ENCODE results near the gene WNT2B.
"Not testable (repeated sequence)": the region's sequence is repeated elsewhere in the genome, so short reads cannot be mapped to it uniquely, and the experiment has no call there.

The WNT2B gene
- total RNA-seq = 0.10 to 1.5 (median 0.72) reads per million in 4 experiments

DNA sequence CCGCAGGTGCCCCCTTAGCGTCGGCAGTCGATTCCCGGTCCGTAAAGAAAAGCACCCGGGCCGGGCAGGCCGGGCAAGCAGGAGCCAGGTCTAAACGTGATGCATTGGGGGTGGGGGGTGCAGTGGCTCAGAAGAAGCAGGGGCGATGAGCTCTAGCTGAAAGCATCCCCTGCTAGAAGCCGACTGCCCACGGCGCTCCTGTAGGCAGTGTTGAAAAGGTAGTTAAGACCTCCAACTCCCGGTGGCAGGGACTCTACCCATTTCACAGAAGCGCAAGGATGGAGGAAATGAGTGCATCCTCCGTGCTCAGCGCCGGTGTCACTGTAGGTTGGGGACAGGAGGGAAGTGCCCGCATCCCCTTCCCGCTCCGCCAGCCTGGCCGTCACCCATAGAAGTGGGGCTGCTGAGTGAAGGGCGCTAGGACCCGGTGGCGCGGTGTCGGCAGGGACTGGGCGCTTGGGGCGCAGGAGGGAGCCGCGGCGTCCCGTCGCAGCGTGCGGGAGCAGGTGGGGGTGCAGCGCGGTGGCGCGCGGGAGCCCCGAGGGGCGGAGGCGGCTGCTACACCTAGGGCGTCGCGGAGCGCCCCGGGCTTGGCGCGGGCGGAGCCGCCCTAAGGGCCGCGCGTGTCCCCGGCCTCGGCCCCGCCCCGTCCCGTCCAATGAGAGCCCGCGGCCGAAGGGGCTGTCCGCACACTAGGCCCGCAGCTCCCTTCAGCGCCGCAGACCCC is at the start of gene WNT2B:
WNT2B (plus strand) TSS at position 688 of the 727 bp plus-strand sequence. CDS start 298 bp downstream, outside the sequence.
- DNase-seq = peak; percentile 4

- DNase-seq = no peak
These were observed 48.1 kb upstream of the WNT2B start for GRCh38 chr1:112460615-112461014.

DNA sequence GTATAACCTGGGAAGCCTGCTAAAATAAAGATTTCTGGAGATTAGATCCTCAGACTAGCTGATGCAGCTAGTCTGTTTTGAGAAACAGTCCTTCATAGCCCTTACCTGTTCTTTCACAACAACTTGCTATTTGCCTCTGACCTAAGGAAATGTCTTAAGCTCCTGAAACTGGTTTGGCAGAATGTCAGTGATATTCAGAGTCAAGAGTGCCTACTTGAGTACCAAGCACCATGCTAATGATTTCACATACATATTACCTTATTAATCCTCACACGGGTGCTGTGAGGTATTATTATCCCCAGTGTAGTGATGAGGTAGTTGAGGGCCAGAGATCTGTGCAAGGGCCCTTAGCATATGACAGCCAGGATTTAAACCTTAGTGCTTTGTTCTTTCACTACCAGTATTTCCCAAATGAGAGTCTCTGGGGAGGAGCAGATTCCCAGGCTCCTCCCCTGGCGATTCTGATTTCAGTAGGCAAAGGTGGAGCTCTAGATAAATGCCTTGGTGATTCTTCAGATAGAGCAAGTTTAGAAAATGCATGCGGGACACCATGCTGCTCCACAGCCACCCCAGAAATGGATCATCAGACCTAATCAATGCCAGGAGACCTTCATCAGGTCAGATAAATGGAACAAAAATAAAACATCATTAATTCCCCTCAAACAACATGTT is 47.4 kb upstream of the WNT2B start:
- no peak for DNase-seq

DNA sequence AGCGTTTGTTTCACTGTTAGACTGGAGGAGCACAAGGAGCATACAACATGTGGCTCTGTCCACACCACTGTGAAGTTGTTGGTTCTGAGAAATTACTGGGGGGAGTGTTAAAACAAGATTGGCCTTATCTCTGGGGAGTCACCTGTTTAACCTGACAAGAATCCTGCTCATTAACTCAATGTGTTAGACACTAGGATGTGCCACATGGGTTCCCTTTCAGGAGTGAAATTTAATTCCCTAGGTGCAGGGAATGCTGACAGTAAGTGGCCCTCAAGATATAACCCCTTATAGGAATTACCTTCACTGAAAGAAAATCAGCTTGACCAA is 45.8 kb upstream of the WNT2B start:
- DNase-seq = no peak

GRCh38 chr1:112464501-112464900 is 44.3 kb upstream of the WNT2B start:
- DNase-seq = no peak

DNA sequence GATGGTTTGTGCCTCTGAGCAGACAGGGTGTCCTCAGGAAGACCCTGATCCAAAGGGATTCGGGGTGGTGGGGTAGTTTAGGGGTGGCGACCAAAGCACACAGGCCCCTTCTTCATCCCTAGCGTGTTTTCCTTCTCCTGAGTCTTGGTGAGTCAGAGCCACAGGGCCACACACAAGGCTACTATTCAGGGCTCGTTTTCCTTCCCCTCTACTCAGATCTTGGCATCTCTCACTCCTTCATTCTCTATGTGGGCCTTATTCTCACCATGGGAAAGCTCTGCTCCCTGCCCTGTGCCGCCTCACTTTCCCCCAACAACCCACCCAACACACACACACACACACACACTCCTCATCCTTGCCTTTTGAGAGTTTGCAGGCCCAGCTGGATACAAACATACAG is 43.6 kb upstream of the WNT2B start:
- no peak for DNase-seq

DNA sequence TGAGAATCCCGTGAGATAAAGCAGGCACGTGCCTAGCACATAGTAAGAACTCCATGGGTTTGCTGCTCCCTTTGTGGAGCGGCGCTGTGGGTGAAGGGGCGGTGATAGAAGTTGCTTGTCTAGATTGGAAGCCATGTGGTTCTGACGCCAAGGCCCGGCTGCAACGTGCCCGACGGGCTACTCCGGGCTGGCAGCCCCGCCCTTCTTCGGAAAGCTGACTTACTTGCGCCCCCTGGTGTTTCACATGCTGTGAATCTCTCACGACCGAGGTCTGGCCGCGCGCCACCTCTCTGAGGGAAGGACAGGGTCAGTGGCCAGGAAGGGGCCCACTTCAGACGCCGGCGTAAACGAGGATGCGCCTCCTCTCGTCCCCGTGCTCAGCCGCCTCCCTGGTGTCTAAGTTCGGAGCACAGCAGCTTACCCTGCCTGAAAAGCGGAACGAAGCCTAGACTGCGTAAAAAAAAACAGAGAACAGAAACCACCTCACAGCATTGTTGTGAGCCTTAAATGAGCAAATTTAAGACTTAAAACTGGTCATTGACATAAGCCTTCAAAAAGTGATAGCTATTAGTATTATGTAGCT is 42.6 kb upstream of the WNT2B start:
- DNase-seq = peak; percentile 72

DNA sequence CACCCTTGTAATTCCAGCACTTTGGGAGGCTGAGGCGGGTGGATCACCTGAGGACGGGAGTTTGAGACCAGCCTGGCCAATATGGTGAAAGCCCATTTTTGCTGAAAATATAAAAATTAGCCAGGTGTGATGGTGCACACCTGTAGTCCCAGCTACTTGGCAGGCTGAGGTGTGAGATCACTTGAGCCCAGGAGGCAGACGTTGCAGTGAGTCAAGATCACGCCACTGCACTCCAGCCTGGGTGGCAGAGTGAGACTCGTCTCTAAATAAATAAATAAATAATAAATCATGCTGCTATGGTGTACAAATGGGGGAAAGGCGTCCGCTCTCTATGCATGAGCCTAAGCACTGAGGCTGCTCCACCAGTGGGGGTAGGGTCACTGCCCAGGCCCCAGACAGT is 38.4 kb upstream of the WNT2B start:
- not testable (repeated sequence) for DNase-seq

GRCh38 chr1:112470966-112471365 is 37.8 kb upstream of the WNT2B start:
- no peak for DNase-seq

GRCh38 chr1:112472142-112472541 is 36.6 kb upstream of the WNT2B start:
- DNase-seq = no peak

DNA sequence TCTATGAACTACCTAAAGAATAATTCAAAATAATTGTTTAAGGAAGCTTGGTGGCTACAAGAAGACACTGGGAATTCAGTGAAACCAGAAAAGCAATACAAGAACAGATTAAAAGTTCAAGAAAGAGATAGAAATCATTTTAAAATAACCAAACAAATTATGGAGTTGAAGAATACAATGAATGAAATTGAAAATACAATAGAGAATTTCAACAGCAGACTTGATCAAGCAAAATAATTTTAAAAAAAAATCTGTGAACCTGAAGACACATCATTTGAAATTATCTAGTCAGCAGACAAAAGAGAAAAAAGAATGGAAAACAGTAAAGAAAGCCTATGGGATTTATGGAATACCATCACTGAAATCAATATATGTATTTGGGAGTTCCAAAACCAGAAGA is 31.2 kb upstream of the WNT2B start:
- no peak for DNase-seq

- no peak for DNase-seq
These were observed 30.5 kb upstream of the WNT2B start for GRCh38 chr1:112478314-112478713.

- DNase-seq = not testable (repeated sequence)
These were observed 22.7 kb upstream of the WNT2B start for GRCh38 chr1:112486063-112486462.

DNA sequence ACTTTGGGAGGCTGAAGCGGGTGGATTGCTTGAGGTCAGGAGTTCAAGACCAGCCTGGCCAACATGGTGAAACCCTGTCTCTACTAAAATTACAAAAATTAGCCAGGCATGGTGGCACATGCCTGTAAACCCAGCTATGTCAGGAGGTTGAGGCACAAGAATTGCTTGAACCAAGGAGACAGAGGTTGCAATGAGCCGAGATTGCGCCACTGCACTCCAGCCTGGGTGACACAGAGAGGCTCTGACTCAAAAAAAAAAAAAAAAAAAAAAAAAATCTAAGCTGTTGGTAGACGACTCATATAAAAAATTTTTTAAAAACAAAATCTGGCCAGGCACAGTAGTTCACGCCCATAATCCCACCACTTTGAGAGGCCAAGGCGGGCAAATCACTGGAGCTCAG is 21.1 kb upstream of the WNT2B start:
- not testable (repeated sequence) for DNase-seq

DNA sequence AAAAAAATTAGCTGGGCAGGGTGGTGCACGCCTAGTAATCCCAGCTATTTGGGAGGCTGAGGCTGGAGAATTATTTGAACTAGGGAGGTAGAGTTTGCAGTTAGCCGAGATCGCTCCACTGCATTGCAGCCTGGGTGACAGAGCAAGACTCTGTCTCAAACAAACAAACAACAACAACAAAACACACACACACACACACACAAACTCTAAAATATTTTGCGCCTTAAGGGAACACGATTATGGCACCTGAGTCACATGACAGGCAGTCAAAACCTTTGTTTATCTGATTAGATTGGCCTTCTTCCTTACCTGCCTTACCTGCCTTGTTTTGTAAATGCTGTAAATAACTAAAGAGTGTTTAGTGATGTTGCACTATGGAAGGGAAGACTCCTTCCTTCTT is 20.6 kb upstream of the WNT2B start:
- DNase-seq = no peak

DNA sequence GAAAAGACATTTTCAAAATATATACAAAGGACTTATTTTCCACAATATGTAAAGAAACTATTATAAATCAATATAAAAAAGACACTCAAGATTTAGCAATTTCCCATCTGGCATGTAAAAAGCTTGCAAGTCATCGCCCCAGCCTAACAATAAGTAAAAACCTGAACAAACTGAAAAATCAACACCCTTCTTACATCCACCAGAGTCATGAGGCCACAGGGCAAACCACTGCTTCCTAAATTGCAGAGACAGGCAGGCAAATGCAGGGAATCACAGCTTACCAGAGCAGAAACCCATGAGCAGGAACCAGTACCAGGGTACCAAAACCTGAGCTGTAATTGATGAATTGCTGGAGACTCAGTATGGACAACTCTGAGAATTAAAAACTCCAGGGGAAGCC is 16.7 kb upstream of the WNT2B start:
- no peak for DNase-seq

DNA sequence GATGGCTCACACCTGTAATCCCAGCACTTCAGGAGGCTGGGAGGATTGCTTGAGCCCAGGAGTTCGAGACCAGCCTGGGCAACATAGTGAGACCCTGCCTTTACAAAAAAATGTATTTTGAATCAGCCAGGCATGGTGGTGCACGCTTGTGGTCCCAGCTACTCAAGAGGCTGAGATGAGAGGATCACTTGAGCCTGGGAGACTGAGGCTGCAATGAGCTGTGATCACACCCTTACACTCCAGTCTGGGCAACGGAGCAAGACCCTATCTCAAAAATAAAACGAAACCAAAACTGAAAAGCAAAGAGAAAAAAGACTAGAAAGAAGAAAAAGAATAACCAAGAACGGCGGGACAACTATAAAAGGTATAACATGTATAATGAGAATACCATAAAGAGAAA is 15.4 kb upstream of the WNT2B start:
- DNase-seq = no peak

DNA sequence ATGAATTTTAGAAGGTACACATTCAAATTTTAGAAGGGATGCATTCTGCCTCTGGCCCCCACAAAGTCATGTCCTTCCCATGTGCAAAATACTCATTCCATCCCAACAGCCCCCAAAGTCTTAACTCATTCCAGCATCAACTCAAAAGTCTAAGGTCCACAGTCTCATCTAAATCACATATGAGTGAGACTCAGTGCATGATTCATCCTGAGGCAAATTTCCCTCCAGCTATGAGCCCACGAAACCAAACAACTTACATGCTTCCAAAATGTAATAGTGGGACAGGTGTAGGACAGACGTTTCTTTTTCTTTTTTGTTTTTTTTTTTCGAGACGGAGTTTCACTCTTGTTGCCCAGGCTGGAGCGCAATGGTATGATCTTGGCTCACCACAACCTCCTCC is 12.5 kb upstream of the WNT2B start:
- no peak for DNase-seq

DNA sequence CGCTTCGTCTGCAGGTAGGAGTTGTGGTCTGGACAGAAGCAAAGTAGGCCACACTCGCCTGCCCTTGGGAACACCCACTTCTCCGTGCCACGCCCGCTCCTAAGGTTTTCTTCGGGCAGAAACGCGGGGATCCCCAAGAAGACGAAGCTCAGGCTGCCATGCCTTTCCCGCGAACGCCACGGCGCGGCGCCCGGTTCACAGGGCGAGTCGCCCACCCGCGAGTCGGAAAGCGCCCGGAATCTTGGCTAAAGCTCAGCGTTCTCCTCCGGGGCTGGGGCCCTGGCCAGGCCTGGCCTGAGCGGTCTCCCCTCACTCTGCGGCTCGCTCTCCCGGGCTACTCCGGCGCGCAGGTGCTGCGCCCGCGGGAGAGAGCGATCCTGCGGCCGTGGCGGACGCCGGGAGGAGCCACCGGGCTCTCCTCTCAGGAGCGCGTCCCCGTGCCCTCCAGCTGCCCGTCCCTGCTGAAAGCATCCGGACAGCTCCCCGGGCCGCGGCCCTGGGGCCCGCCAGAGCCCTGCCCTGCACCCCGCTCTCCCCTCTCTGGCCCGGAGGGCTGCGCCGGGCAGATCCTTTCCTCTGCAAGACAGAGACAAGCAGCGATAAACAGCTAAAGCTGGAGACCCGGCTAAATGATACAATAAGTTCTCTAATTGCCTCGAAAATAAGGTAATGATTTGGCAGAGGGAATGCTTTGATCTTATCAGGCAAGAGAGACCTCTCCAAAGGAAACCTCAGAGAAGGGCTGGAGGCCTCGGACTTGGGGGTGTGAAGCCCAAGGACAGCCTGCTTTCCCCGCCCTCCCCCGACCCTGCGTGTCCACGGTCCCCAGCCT is 6.7 kb upstream of the WNT2B start:
- DNase-seq = peak; percentile 20

DNA sequence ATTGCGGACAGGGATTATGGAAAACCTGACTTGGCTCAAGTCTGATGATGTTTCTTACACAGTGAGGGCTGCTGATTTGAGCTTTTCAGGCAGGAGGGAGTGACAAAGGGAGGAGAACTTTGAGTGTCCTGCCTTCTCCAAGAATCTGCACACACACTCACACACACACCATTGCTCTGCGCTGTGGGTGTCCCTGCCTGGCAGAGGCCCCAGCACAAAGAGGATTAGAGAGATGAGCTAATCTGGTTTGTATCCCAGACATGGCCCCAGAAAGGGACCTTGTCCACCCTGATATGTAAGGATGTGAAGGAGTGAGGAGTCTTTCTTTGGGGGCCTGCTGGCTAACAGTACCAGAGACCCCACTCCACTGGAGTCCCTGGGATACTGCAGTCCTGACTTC is 5.9 kb upstream of the WNT2B start:
- no peak for DNase-seq

DNA sequence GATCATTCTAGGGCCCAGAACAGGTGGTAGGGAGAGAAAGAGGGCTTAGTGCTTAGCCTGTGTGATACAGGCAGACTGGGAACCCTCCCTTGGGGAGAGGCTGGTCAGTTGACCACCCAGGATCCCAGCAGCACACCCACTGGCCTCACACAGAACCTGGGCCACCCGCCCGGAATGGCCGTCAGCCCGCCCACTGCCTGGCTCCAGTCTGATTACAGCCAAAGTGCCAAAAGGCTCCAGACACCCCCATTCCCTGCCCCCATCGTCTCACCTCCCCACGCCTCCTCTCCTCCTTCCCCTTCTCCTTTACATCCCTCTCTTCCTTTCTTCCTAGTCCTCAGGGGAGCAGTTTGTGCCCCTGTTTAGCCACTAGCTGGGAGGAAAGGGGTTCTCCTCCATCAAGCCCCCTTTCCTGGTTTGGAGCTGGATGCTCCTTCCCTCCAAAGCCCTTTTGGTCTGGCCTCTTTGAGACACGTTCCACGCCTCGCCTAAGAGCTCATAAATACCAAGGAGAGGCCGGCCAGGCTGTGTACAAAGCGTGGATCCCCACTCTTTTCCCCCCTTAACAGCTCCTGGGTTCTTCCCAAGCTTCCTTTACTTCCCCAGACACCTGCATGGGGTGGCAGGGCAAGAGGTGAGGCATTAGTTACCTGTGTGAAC is 4.6 kb upstream of the WNT2B start:
- no peak for DNase-seq

DNA sequence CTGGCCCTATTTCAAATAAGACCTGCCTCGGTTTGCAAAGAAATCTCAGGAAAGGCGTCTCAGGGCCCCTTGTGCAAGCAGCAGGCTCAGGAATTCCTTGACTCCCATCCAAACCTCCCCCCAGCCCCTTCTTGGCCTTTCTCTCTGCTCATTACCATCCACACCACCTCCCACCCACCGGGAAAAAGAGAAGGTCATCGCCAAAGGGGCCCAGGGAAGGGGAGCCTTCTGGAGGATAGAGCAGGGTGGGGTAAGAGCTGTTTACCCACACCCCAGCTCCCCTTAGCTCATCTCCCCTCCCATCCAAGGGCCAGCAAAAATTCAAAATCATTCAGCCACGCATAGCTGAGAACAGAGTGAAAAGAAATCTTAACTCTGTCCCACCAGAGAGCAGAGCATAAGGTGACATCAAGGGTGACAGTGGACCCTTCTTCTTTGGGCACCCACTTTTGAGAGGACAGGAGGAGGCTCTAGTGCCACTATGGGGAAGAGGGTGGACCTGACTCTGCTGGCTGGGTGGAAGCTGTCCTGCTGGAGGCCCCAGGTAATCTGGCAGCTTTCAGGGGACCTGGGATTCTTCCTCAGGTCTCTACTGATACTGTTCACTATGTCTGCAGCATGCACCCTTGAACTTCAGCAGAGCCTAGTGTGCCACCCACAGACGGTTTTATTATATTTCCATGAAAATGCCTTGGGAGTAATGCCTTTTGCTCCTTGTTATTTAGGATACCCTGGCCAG is 3.9 kb upstream of the WNT2B start:
- no peak for DNase-seq

Data from effector CD8-positive, alpha-beta T cell (primary cell).